Stimulated activated CD4-positive, alpha-beta T cell treated with anti-CD3 and anti-CD28 coated beads, Interleukin-1b, Interleukin-23, amount 100 ng/mL, for 4 hours (primary cell): ENCODE measurements around the gene NSUN5.
"Not testable (repeated sequence)": the region's sequence is repeated elsewhere in the genome, so short reads cannot be mapped to it uniquely, and the experiment has no call there.

Experiments used
- DNase-seq, 2 donors: peaks; one replicate each; pipeline ENCODE4 v3.0.0-alpha.2; 2020; ENCODE audit warnings: low read depth in 2 of 2

Gene NSUN5

GRCh38 chr7:73327449-73327848 lies 18.8 kb upstream of the NSUN5 start:
- DNase-seq = not testable (repeated sequence)

GRCh38 chr7:73325424-73325823 lies 16.8 kb upstream of the NSUN5 start:
- not testable (repeated sequence) for DNase-seq

DNA sequence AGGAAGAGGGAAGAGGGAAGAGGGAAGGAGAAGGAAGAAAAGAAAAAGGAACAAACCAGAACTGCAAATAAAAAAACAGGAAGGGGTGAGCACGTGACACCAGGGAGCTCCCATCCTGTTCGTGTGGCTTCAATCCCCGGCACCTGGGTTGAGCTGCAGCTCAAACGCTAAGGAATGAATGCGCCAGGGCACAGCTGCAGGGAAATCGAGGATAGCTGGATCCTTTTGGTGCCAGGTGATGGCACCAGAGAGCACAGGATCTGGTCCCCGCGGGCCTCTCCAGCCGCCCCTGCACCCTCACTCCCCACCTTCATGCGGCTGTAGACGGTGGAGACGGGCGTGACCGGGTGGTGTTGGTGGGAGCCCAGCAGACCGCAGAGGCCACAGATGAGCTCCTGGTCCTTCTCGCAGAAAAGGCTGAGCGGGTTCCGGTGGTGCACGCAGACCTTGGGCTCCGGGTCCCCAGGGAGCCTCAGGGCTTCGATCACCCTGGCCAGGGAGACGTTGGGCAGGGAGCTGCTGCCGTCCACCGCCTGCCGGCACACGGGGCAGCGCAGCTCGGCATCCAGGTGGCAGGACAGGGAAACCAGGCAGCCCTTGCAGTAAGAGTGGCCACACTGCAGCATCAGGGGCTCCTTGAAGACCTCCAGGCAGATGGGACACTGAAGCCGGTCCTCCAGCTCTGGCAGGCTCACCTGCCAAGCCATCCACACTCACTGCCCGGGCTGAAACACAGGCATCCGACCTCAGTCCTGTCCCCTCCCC lies 15.6 kb upstream of the NSUN5 start:
- DNase-seq = peak; percentile 33 to 41

- not testable (repeated sequence) for DNase-seq
These were observed 14.9 kb upstream of the NSUN5 start for GRCh38 chr7:73323434-73324080.

DNA sequence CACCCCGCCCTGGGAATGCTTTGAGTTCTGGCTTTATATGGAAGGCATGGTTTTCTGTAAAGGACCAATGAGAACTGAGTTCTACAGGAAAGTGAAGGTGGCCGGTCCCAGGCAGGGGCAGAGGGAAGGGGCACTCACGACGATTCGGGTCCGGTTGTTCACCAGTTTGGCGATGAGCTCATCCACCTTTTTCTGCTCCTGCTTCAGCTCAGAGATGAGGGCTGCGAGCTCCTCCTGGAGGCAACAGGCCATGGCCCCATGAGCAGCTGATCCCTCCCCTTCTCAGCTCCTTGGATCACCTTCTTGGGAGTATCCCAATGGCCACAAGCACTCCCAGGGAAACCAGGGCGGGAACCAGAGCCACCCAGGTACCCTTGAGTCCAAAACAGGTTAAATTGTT lies 11.4 kb upstream of the NSUN5 start:
- not testable (repeated sequence) for DNase-seq

DNA sequence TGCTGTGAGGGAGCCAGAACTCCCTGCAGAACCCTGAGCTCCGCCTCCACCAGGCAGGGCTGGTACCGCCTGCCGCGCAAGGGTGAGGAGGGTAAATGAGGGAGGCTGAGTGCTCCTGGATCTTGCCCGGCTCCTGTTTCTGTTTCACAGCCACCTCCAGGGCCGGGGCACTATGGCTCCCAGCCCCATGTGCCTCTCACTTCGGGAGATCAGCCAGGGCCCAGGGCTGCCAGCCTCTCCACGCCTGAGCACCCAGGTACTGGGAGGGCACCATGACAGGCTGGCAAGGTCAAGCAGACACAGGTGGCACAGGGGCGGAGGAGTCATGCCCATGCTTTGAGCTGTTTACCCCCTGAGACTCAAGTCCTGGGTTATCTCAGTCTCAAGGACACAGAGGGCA lies 10.9 kb upstream of the NSUN5 start:
- DNase-seq = not testable (repeated sequence)

DNA sequence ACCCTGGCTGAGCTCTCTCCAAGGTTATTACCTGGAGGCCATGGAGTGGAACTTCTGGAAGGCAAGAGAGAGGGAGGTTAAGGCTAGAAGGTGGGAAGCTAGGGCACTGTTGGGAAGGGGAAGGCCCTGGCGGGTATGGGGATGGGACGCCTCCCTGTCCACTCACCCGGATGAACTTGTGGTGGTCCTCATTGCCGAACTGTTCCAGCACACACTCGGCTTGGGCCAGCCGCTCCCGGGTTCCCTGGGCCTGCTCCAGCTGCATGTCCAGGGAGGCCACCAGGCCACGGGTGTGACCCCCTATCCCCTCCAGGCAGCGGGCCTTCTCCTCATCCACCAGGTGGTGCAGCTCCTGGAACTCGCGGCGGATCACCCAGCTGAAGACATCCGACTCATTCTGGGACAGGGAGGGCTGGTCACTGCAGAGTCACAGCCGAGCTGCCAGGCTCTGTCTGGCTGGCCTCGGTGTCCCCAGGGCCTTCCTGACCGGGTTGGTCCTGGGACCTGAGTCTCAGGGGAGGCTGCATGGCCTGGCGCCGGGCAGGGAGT lies 10.1 kb upstream of the NSUN5 start:
- DNase-seq = not testable (repeated sequence)

GRCh38 chr7:73316521-73316920 lies 7.9 kb upstream of the NSUN5 start:
- DNase-seq = no peak

DNA sequence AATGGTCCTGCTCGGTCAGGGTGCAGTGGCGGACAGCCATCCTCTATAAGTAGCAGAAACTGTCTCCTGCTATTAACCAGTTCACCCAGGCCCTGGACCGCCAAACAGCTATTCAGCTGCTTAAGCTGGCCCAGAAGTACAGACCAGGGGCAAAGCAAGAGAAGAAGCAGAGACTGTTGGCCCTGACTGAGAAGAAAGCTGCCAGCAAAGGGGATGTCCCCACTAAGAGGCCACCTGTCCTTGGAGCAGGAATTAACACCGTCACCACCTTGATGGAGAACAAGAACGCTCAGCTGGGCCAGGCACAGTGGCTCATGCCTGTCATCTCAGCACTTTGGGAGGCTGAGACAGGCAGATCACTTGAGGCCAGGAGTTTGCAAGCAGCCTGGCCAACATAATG lies 5.6 kb upstream of the NSUN5 start:
- DNase-seq = no peak

DNA sequence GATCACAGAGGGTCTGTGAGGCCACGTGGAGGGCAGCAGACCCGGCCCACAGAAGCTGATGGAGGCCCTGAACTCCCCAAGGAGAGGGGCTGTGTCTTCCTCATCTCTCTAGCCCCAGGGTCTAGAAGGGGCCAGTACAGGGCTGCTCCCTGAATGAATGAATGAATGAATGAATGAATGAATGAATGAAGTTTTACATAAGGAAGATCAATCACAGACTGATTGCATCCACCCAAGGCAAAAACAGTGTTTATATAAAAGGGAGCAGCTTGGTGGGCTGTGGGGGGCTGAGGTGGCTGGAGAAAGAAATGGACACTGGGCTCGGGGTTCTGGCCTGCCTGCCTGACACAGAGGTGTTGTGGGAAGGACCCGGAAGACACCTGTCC lies 4.9 kb upstream of the NSUN5 start:
- DNase-seq = no peak

- no peak for DNase-seq
These were observed 4.3 kb upstream of the NSUN5 start for GRCh38 chr7:73312831-73313520.

DNA sequence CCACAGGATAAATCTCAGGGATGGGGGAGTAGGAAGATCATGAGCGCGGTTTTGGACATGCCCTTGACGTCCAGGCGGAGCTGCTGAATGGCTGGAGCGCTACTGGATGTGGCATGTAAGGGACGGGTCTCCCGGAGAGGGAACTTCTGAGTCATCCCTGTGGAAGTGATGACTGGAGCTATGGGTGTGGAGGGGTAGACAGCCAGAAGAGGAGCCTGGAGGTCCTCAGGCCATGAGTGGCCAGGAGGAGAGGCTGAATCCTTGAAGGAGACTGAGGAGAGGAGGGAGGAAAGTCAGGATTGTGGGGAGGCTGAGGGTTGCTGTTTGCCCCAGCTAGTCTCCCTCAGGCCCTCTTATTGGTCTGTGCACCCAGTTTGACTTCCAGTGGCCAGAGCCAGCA lies 2.8 kb upstream of the NSUN5 start:
- not testable (repeated sequence) for DNase-seq

DNA sequence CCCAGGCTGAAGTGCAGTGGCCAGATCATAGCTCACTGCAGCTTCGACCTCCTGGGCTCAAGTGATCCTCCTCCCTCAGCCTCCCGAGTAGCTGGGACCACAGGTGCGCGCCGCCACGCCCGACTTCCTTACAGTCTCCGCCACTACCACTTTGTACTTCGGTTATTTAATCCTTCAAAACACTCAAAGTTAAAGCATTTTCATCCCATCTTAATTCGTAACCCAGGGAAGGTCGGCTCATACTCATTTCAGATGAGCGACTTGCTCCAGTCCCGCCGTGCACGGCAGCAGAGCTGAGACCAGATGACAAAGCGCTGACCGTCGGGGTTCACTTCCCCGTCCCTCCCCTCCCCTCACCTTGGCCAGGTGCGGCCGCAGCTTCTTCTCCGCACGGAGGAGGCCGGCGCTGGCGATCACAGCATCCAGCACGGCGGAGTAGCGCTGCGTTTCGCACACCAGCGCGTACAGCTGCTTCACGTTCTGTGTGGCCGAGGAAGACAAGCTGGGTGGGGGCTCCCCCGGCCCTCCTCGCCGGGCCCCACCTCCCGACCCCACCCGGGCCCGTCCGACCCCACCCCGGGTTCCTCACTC lies 457 bp downstream of the NSUN5 start:
- no peak for DNase-seq

DNA sequence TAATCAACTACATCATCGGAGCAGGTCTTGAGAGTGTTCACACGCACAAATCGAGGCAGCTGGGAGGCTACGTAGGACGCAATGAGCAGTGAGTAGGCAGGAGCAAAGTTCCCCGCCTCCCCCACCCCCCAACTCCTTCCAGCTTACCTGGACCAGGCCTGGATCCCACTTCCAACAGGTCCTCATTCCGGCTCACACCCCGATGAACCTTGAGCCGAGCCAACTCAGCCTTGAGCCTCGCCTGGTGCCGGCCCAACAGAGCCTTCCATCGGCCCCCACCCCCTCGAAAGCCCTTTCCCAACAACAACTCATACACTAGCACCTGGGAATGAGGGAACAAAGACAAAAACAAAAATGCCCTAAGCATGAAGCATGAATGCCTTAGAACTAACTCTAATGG lies 1.2 kb downstream of the NSUN5 start:
- DNase-seq = no peak

DNA sequence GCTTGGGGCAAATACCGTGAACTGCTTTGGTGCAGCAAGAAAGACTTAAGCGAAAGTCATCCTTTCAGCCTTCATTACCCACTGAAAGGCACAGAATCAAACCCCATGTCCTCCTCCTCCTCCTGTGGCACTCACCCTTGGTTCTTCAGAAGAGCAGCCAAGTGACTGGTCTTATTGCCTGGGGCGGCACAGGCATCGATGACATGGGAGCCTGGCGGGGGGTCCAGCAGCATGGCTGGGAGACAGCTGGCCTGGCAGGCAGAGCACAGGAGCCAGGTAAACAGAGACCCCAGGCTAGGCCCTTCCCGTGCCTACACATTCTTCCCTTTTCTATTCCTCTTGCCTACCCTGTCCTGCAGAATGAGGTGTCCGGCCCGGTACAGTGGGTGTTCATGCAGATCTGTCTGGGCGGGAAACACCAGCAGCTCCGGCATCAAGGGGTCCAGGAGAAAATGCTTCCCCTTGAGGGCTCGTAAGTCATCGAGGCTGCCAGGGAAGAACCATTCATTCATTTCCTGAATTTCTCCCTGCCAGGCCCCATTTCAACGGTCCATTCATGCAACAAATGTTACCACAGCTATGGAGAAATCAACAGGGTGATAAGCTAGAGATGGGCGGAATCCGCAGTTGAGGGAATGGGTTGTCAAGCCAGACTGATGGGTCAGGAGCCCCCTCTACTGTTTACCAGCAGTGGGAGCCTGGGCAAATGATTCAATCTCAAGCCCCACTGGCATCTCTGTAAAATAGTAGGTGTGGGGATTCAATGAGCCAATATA lies 3.8 kb downstream of the NSUN5 start:
- DNase-seq = not testable (repeated sequence)

DNA sequence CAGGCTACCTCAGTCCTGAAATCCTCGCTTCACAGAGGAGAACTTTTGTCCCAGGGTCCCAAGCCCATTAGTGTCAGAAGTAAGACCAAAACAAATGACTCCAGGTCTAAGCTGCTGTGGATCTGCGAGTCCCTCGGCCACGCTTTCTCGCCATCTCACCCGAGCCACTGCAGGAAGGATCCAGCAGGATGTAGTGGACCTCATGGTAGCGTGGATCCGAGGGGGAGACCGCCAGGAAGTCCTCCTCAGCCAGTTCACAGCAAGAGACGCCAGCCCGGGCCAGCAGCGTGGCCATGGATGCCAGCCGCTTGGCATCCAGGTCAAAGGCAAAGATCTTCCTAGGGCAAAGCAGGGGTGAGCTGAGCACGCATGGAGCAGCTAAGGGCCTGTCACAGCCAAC lies 4.6 kb downstream of the NSUN5 start:
- DNase-seq = no peak

- DNase-seq = no peak
These were observed 5.1 kb downstream of the NSUN5 start for GRCh38 chr7:73303546-73303945.

DNA sequence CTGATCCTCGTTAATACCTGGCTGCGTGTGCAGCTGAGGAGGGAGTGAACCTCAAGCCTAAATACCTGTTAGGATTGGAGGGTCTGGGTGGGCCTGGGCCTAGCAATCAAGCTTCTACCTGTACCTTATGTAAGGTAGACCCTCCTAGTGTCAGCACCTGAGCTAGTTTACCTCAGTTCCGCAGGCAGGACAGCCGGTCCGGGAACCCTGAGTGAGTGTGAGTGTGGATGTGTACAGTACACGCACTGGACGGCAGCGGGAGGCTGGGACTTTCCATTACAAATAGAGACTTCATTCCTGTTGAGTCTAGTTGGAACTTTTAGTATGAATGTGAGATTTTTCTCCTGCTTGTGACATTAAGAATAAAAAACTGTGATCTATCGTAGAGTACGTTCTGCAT lies 5.8 kb downstream of the NSUN5 start:
- not testable (repeated sequence) for DNase-seq

DNA sequence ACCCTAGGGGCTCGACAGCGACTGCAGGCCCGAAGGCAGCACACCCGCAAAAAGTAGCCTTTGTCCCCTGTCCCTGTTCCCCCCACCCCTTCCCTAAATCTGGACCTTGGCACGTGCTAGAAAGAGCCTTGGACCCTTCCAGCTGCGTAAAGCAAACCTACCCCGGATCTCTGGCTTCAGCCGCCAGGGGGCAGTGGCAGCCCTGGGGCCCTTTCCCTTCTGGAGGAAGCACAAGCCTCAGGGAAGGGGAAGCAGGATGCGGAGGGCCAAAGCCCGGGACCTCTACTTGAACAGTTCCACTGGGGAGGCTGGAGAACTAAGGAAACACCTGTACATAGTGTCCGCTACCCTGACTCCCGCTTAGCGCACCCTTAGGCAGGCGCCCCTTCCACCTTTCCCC lies 7.5 kb downstream of the NSUN5 start:
- DNase-seq = not testable (repeated sequence)

GRCh38 chr7:73299812-73300211 lies 8.8 kb downstream of the NSUN5 start:
- not testable (repeated sequence) for DNase-seq

DNA sequence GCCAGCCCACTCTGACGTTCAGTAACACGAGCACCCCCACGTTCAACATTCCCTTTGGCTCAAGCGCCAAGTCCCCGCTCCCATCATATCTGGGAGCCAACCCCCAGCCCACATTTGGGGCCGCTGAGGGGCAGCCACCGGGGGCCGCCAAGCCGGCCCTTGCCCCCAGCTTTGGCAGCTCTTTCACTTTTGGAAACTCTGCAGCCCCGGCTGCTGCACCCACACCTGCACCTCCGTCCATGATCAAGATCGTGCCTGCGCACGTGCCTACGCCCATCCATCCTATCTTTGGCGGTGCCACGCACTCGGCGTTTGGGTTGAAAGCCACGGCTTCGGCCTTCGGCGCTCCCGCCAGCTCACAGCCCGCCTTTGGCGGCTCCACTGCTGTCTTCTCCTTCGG lies 10.9 kb downstream of the NSUN5 start:
- DNase-seq = not testable (repeated sequence)
